ENCODE results near the gene CRYBG2.

The CRYBG2 gene

DNA sequence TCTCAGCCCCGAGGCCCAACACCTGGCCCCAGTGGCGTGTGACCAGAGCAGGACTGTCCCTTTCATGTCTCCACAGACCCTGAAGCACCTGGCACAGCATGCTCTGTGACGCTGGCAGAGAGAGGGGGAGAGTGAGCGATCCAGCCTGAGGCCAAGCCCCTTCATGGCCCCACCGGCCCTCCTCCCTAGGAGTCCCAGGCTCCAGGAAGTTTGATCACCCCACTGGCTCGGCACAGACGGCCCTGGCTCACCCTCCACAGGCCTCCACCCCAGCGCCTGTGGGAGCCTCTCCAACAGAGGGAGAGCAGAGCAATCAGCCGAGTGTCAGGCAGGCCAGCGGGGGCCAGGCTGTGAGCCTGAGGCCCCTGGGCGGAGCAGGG, 63.1 kb downstream of the CRYBG2 start:
- H4K20me1 ChIP-seq (ENCODE audit: insufficient read depth, low read length): no peaks in the 10 kb centered on the region
- ATAC-seq (ENCODE audit: insufficient read depth, low read depth) (no peak), DNase-seq (no peak)
- TF ChIP-seq, protein P1, sequence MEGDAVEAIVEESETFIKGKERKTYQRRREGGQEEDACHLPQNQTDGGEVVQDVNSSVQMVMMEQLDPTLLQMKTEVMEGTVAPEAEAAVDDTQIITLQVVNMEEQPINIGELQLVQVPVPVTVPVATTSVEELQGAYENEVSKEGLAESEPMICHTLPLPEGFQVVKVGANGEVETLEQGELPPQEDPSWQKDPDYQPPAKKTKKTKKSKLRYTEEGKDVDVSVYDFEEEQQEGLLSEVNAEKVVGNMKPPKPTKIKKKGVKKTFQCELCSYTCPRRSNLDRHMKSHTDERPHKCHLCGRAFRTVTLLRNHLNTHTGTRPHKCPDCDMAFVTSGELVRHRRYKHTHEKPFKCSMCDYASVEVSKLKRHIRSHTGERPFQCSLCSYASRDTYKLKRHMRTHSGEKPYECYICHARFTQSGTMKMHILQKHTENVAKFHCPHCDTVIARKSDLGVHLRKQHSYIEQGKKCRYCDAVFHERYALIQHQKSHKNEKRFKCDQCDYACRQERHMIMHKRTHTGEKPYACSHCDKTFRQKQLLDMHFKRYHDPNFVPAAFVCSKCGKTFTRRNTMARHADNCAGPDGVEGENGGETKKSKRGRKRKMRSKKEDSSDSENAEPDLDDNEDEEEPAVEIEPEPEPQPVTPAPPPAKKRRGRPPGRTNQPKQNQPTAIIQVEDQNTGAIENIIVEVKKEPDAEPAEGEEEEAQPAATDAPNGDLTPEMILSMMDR (IDR thresholded peaks at IDR 0.05; ENCODE audit: borderline replicate concordance, extremely low read depth, low read length, poor library complexity, severe bottlenecking): no peak
- TF ChIP-seq EZH2 (IDR thresholded peaks at IDR 0.05; ENCODE audit: borderline replicate concordance, low read depth, low read length, severe bottlenecking): no peak
- peak overlapping the region; percentile 93 for H3K27ac ChIP-seq (ENCODE audit: low read length)
- H3K27me3 ChIP-seq (ENCODE audit: insufficient read depth, low read length, poor library complexity): no peaks in the 10 kb centered on the region
- H3K79me2 ChIP-seq (ENCODE audit: insufficient read depth, low read length): no peaks in the 10 kb centered on the region
- peaks cover 63% of the 10 kb centered on the region for H3K4me1 ChIP-seq (ENCODE audit: insufficient read depth, low read length)
- no peak overlapping the region for H2AFZ ChIP-seq (ENCODE audit: low read depth, low read length)
- no peaks in the 10 kb centered on the region for H3K36me3 ChIP-seq (ENCODE audit: insufficient read depth, low read length)
- no peaks in the 10 kb centered on the region for H3K9me3 ChIP-seq (ENCODE audit: insufficient read depth, low read length, severe bottlenecking)
- H3K9ac ChIP-seq (ENCODE audit: low read depth, low read length): peak overlapping the region; percentile 45
- H3K4me2 ChIP-seq (ENCODE audit: insufficient read depth, low read length): no peak overlapping the region
- H3K4me3 ChIP-seq (ENCODE audit: low read depth in 1 of 2, low read length in 2 of 2): no peak overlapping the region

DNA sequence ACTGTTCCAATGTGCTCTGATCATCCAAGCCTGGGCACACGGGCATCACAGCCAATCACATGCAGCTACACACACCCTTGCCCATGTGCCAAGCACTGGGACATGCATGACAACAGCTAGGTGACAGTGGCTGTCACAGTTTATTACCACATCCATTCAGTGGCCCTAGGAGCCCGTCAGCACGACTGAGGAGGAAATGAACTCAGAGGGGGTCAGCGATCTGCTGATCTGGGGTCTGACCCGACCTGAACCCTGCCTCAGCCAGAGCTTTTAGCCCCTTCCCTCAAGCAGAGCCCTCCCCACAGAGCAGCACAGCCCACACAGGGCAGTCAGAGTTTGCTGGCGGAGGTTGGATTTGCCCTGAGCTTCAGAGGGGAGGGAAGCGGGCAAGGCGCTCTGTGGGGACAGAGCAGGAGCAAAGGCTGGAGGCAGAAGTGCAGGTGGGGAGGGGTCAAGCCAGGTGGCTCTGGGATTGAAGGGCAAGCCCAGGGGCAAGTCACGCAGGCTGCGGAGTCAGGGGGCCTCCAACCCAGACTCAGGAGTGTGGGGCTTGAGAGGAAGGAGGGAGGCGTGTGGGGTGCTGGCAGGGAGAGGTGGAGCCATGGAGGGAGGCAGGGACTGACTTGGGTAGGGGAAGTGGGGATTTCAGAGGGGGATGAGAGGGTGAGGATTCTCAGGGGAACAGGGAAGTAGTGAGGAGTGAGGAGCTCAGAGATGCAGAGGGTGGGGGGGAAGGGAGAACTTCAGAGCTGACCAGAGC, 63.6 kb downstream of the CRYBG2 start:
- H3K9me3 ChIP-seq (ENCODE audit: insufficient read depth, low read length, severe bottlenecking): no peaks in the 10 kb centered on the region
- H3K9ac ChIP-seq (ENCODE audit: low read depth, low read length): peak overlapping the region; percentile 45
- no peaks in the 10 kb centered on the region for H3K36me3 ChIP-seq (ENCODE audit: insufficient read depth, low read length)
- H3K79me2 ChIP-seq (ENCODE audit: insufficient read depth, low read length): no peaks in the 10 kb centered on the region
- peak overlapping the region; percentile 3 for H3K4me2 ChIP-seq (ENCODE audit: insufficient read depth, low read length)
- H2AFZ ChIP-seq (ENCODE audit: low read depth, low read length): no peak overlapping the region
- DNase-seq: no peak
- H3K27me3 ChIP-seq (ENCODE audit: insufficient read depth, low read length, poor library complexity): no peaks in the 10 kb centered on the region
- TF ChIP-seq EZH2 (IDR thresholded peaks at IDR 0.05; ENCODE audit: borderline replicate concordance, low read depth, low read length, severe bottlenecking): no peak
- TF ChIP-seq, protein P1 (IDR thresholded peaks at IDR 0.05; ENCODE audit: borderline replicate concordance, extremely low read depth, low read length, poor library complexity, severe bottlenecking): no peak
- H3K4me1 ChIP-seq (ENCODE audit: insufficient read depth, low read length): peaks cover 69% of the 10 kb centered on the region
- peak overlapping the region; percentile 93 for H3K27ac ChIP-seq (ENCODE audit: low read length)
- H3K4me3 ChIP-seq (ENCODE audit: low read depth in 1 of 2, low read length in 2 of 2): no peak overlapping the region; a peak in 1 of 4 replicates
- no peak for ATAC-seq (ENCODE audit: insufficient read depth, low read depth)
- H4K20me1 ChIP-seq (ENCODE audit: insufficient read depth, low read length): no peaks in the 10 kb centered on the region

DNA sequence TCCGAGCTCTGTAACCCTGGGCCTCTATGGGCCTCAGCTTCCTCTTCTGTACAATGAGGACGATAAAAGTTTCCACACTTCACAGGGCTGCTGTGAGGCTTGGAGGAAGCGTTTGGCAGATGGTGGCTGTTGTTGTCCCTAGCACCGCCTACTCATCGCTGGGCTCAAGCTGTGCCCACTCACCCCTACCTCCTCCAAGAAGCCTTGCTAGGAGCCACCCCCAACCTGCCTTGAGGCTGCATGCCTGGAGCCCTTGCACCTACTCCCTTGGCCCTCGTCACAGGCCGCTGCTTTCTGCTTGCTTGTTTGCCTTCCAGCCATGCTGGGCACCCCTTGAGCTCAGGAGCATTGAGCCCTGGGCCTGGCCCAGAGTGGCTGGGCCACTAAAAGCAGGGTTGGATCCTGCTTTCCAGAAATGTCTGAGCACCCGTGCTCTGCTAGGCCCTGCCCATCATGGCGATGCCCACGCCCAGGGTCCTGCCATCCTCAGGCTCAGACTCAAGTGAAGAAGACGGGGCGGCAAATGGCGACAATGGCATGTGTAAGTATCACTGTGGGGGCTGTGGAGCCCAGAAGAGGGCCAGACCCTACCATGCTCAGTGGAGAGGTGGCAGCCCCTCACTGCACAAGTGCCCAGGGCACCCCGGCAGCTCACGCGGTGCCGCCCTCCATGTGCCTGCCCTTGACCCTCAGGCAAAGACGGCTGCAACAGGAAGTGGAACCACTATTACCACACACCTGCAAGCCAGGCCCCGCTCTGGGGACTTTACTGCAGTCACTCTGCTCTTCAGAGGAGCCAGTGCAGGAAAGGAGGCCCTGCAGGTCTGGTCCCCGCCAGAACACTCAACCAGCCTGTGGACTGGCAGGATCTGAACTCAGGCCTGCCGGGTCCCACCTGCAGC, 64.5 kb downstream of the CRYBG2 start:
- Histone ChIP-seq H3K79me2 (ENCODE audit: insufficient read depth, low read length) (no peaks in the 10 kb centered on the region), H3K4me3 (ENCODE audit: low read depth in 1 of 2, low read length in 2 of 2) (no peak overlapping the region; a peak in 1 of 4 replicates), H3K27me3 (ENCODE audit: insufficient read depth, low read length, poor library complexity) (no peaks in the 10 kb centered on the region), H3K9me3 (ENCODE audit: insufficient read depth, low read length, severe bottlenecking) (no peaks in the 10 kb centered on the region), H2AFZ (ENCODE audit: low read depth, low read length) (no peak overlapping the region), H3K36me3 (ENCODE audit: insufficient read depth, low read length) (peaks cover 7% of the 10 kb centered on the region; the same call in 1 of the 2 replicates), H4K20me1 (ENCODE audit: insufficient read depth, low read length) (no peaks in the 10 kb centered on the region), H3K4me1 (ENCODE audit: insufficient read depth, low read length) (peaks cover 77% of the 10 kb centered on the region), H3K4me2 (ENCODE audit: insufficient read depth, low read length) (peak overlapping the region; percentile 29), H3K9ac (ENCODE audit: low read depth, low read length) (peak overlapping the region; percentile 45), H3K27ac (ENCODE audit: low read length) (peak overlapping the region; percentile 93)
- DNase-seq (peak; percentile 67), ATAC-seq (ENCODE audit: insufficient read depth, low read depth) (peak; percentile 11; the same call in 2 of the 3 replicates)
- no peak for TF ChIP-seq EZH2 (IDR thresholded peaks at IDR 0.05; ENCODE audit: borderline replicate concordance, low read depth, low read length, severe bottlenecking)
